Measurements from ENCODE around the gene PTH2R. TPM values are rescaled to one million over a fixed set of nuclear protein-coding genes. Genes with fewer than 3 reads are reported as not detected.
"Not testable (repeated sequence)": the region's sequence is repeated elsewhere in the genome, so short reads cannot be mapped to it uniquely, and the experiment has no call there.

Gene PTH2R
- polyA plus RNA-seq, 1 donor (not counting 4 experiments of a cell fraction or from before 2014, with no cell fraction given) = not detected

DNA sequence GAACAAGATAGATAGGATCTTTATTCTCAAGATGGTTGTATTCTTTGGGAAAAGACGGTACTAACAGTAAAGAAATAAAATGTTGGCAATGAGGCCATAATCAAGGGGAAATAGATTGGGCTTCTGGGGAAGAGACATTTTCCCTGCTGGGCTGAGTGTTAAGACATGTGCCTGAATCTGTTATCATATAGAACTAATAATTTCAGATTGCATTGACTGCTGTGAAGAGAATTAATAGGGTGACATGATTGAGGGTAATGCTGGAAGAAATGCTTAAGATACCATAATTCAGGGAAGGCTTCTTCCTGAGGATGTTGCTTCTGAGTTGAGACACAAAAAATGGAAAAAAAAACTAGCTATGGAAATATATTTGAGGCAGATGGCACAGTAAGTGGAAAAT is 105.0 kb downstream of the PTH2R start:
- FAIRE-seq = no peak
- Histone ChIP-seq H3K27ac (ENCODE audit: control insufficient read depth, insufficient read depth, low read length) (no peak overlapping the region), H4K20me1 (ENCODE audit: control insufficient read depth, extremely low read depth, insufficient read depth, low read length) (no peaks in the 10 kb centered on the region), H3K4me3 (ENCODE audit: control insufficient read depth in 2 of 3, extremely low read depth in 1 of 3, insufficient read depth in 2 of 3, low read depth in 1 of 3, low read length in 3 of 3) (no peak overlapping the region), H3K27me3 (ENCODE audit: control insufficient read depth, extremely low read depth, insufficient read depth, low read length) (no peaks in the 10 kb centered on the region), H3K9ac (ENCODE audit: control insufficient read depth, extremely low read depth, insufficient read depth, low read length) (no peak overlapping the region), H3K4me2 (ENCODE audit: control insufficient read depth, extremely low read depth, insufficient read depth, low read depth, low read length) (no peak overlapping the region), H3K9me3 (ENCODE audit: control insufficient read depth, low read depth, low read length) (no peaks in the 10 kb centered on the region), H3K36me3 (ENCODE audit: control insufficient read depth in 2 of 2, extremely low read depth in 1 of 2, insufficient read depth in 2 of 2, low read length in 2 of 2) (no peaks in the 10 kb centered on the region), H3K9me1 (ENCODE audit: control insufficient read depth, extremely low read depth, insufficient read depth, low read length) (no peaks in the 10 kb centered on the region), H2AFZ (ENCODE audit: control insufficient read depth, low read length) (no peak overlapping the region), H3K79me2 (ENCODE audit: control insufficient read depth, insufficient read depth, low read length) (no peaks in the 10 kb centered on the region), H3K4me1 (ENCODE audit: control insufficient read depth, extremely low read depth, insufficient read depth, low read length) (no peaks in the 10 kb centered on the region)
- no peak for DNase-seq (ENCODE audit: low read depth, low spot score)
- dilution Hi-C loops (cut with MboI; ENCODE audit: extremely low pct_ligation_motif_present, low sequenced_read_pairs) = no loop called here
- TF ChIP-seq, protein P1, sequence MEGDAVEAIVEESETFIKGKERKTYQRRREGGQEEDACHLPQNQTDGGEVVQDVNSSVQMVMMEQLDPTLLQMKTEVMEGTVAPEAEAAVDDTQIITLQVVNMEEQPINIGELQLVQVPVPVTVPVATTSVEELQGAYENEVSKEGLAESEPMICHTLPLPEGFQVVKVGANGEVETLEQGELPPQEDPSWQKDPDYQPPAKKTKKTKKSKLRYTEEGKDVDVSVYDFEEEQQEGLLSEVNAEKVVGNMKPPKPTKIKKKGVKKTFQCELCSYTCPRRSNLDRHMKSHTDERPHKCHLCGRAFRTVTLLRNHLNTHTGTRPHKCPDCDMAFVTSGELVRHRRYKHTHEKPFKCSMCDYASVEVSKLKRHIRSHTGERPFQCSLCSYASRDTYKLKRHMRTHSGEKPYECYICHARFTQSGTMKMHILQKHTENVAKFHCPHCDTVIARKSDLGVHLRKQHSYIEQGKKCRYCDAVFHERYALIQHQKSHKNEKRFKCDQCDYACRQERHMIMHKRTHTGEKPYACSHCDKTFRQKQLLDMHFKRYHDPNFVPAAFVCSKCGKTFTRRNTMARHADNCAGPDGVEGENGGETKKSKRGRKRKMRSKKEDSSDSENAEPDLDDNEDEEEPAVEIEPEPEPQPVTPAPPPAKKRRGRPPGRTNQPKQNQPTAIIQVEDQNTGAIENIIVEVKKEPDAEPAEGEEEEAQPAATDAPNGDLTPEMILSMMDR (optimal IDR thresholded peaks at IDR 0.05 in 1 of 3, IDR thresholded peaks at IDR 0.05 in 1 of 3, conservative IDR thresholded peaks at IDR 0.05 in 1 of 3; ENCODE audit: extremely low read depth in 1 of 3, insufficient read depth in 2 of 3, low read length in 3 of 3) = no peak
- TF ChIP-seq EZH2 (IDR thresholded peaks at IDR 0.05; ENCODE audit: low read length) = no peak

DNA sequence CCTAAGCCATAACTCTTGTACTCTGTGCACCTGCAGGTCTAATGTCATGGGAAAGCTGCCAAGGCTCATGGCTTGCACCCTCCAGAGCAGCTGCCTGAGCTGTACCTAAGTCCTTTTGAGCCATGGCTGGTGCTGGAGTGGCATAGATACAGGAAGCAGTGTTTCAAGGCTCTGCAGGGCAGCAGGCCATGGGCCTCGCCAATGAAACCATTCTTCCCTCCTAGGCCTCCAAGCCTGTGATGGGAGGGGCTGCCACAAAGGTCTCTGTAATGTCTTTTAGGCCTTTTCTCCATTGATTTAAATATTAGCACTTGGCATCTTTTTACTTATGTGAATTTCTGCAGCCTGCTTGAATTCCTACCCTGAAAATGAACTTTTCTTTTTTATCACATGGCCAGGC is 108.5 kb downstream of the PTH2R start:
- Histone ChIP-seq H3K4me2 (ENCODE audit: control insufficient read depth, extremely low read depth, insufficient read depth, low read depth, low read length) (no peak overlapping the region), H3K27me3 (ENCODE audit: control insufficient read depth, extremely low read depth, insufficient read depth, low read length) (no peaks in the 10 kb centered on the region), H4K20me1 (ENCODE audit: control insufficient read depth, extremely low read depth, insufficient read depth, low read length) (no peaks in the 10 kb centered on the region), H3K79me2 (ENCODE audit: control insufficient read depth, insufficient read depth, low read length) (no peaks in the 10 kb centered on the region), H2AFZ (ENCODE audit: control insufficient read depth, low read length) (no peak overlapping the region), H3K36me3 (ENCODE audit: control insufficient read depth in 2 of 2, extremely low read depth in 1 of 2, insufficient read depth in 2 of 2, low read length in 2 of 2) (no peaks in the 10 kb centered on the region), H3K9me1 (ENCODE audit: control insufficient read depth, extremely low read depth, insufficient read depth, low read length) (no peaks in the 10 kb centered on the region), H3K27ac (ENCODE audit: control insufficient read depth, insufficient read depth, low read length) (no peak overlapping the region), H3K9ac (ENCODE audit: control insufficient read depth, extremely low read depth, insufficient read depth, low read length) (no peak overlapping the region), H3K9me3 (ENCODE audit: control insufficient read depth, low read depth, low read length) (no peaks in the 10 kb centered on the region), H3K4me1 (ENCODE audit: control insufficient read depth, extremely low read depth, insufficient read depth, low read length) (no peaks in the 10 kb centered on the region), H3K4me3 (ENCODE audit: control insufficient read depth in 2 of 3, extremely low read depth in 1 of 3, insufficient read depth in 2 of 3, low read depth in 1 of 3, low read length in 3 of 3) (no peak overlapping the region)
- FAIRE-seq (no peak), DNase-seq (ENCODE audit: low read depth, low spot score) (no peak)
- TF ChIP-seq, protein P1 (optimal IDR thresholded peaks at IDR 0.05 in 1 of 3, IDR thresholded peaks at IDR 0.05 in 1 of 3, conservative IDR thresholded peaks at IDR 0.05 in 1 of 3; ENCODE audit: extremely low read depth in 1 of 3, insufficient read depth in 2 of 3, low read length in 3 of 3) = no peak
- TF ChIP-seq EZH2 (IDR thresholded peaks at IDR 0.05; ENCODE audit: low read length) = no peak
- dilution Hi-C loops (cut with MboI; ENCODE audit: extremely low pct_ligation_motif_present, low sequenced_read_pairs) = no loop called here

DNA sequence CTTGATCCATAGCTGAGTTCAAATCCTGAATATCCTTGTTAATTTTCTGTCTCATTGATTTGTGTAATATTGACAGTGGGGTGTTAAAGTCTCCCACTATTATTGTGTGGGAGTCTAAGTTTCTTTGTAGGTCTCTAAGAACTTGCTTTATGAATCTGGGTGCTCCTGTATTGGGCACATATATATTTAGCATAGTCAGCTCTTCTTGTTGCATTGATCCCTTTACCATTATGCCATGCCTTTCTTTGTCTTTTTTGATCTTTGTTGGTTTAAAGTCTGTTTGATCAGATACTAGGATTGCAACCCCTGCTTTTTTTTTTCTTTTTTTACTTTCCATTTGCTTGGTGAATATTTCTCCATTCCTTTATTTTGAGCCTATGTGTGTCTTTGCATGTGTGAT is 116.5 kb downstream of the PTH2R start:
- H3K9me3 ChIP-seq (ENCODE audit: control insufficient read depth, low read depth, low read length); H4K20me1 ChIP-seq (ENCODE audit: control insufficient read depth, extremely low read depth, insufficient read depth, low read length); H3K4me2 ChIP-seq (ENCODE audit: control insufficient read depth, extremely low read depth, insufficient read depth, low read depth, low read length); H3K79me2 ChIP-seq (ENCODE audit: control insufficient read depth, insufficient read depth, low read length); H3K27me3 ChIP-seq (ENCODE audit: control insufficient read depth, extremely low read depth, insufficient read depth, low read length); H3K4me3 ChIP-seq (ENCODE audit: control insufficient read depth in 2 of 3, extremely low read depth in 1 of 3, insufficient read depth in 2 of 3, low read depth in 1 of 3, low read length in 3 of 3); H3K36me3 ChIP-seq (ENCODE audit: control insufficient read depth in 2 of 2, extremely low read depth in 1 of 2, insufficient read depth in 2 of 2, low read length in 2 of 2); H3K4me1 ChIP-seq (ENCODE audit: control insufficient read depth, extremely low read depth, insufficient read depth, low read length); H3K9me1 ChIP-seq (ENCODE audit: control insufficient read depth, extremely low read depth, insufficient read depth, low read length); H3K9ac ChIP-seq (ENCODE audit: control insufficient read depth, extremely low read depth, insufficient read depth, low read length); DNase-seq (ENCODE audit: low read depth, low spot score); H2AFZ ChIP-seq (ENCODE audit: control insufficient read depth, low read length); dilution Hi-C loops (cut with MboI; ENCODE audit: extremely low pct_ligation_motif_present, low sequenced_read_pairs); H3K27ac ChIP-seq (ENCODE audit: control insufficient read depth, insufficient read depth, low read length); FAIRE-seq: not testable (repeated sequence)

DNA sequence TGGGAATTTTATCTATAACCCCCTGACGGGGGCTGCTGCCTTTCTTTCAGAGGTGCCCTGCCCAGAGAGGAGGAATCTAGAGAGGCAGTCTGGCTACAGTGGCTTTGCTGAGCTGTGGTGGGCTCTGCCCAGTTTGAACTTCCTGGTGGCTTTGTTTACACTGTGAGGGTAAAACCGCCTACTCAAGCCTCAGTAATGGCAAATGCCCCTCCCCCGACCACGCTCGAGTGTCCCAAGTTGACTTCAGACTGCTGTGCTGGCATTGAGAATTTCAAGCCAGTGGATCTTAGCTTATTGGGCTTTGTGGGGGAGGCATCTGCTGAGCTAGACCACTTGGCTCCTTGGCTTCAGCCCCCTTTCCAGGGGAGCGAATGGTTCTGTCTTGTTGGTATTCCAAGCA is 118.6 kb downstream of the PTH2R start:
- DNase-seq (ENCODE audit: low read depth, low spot score); H3K4me3 ChIP-seq (ENCODE audit: control insufficient read depth in 2 of 3, extremely low read depth in 1 of 3, insufficient read depth in 2 of 3, low read depth in 1 of 3, low read length in 3 of 3); H3K9me1 ChIP-seq (ENCODE audit: control insufficient read depth, extremely low read depth, insufficient read depth, low read length); H3K4me2 ChIP-seq (ENCODE audit: control insufficient read depth, extremely low read depth, insufficient read depth, low read depth, low read length); H3K27ac ChIP-seq (ENCODE audit: control insufficient read depth, insufficient read depth, low read length); H3K36me3 ChIP-seq (ENCODE audit: control insufficient read depth in 2 of 2, extremely low read depth in 1 of 2, insufficient read depth in 2 of 2, low read length in 2 of 2); H3K27me3 ChIP-seq (ENCODE audit: control insufficient read depth, extremely low read depth, insufficient read depth, low read length); H4K20me1 ChIP-seq (ENCODE audit: control insufficient read depth, extremely low read depth, insufficient read depth, low read length); H3K4me1 ChIP-seq (ENCODE audit: control insufficient read depth, extremely low read depth, insufficient read depth, low read length); H3K9ac ChIP-seq (ENCODE audit: control insufficient read depth, extremely low read depth, insufficient read depth, low read length); H3K79me2 ChIP-seq (ENCODE audit: control insufficient read depth, insufficient read depth, low read length); H2AFZ ChIP-seq (ENCODE audit: control insufficient read depth, low read length); dilution Hi-C loops (cut with MboI; ENCODE audit: extremely low pct_ligation_motif_present, low sequenced_read_pairs); H3K9me3 ChIP-seq (ENCODE audit: control insufficient read depth, low read depth, low read length); FAIRE-seq: not testable (repeated sequence)

All from keratinocyte (primary cell).